MM.1S (cell line): ENCODE data around the gene UXS1.

ENCODE experiments used
- DNase-seq: peaks from one replicate; pipeline ENCODE4 v3.0.0-alpha.2; 2015
- H2AFZ ChIP-seq: fragments of 300-600 bp; sonication (generic); 2 replicates; pipeline ENCODE4 v1.6.0; 2016; ENCODE audit warnings: antibody characterized with exemption, low read length
- H3F3A ChIP-seq: fragments of 300-600 bp; sonication (generic); 2 replicates; pipeline ENCODE4 v1.6.1; 2016; ENCODE audit warnings: mild to moderate bottlenecking, antibody characterized with exemption, low read length, moderate library complexity, mixed read lengths; ENCODE audit not compliant: insufficient read depth
- H3K27ac ChIP-seq: fragments of 300-600 bp; sonication (generic); 2 replicates; pipeline ENCODE4 v1.5.1; 2016; ENCODE audit warnings: mild to moderate bottlenecking, low read length
- H3K27me3 ChIP-seq: fragments of 300-600 bp; sonication (generic); replicated peaks from 2 replicates; pipeline ENCODE4 v1.6.0; 2016; ENCODE audit warnings: low read length; ENCODE audit not compliant: insufficient read depth
- H3K36me3 ChIP-seq: fragments of 300-600 bp; sonication (generic); replicated peaks from 2 replicates; pipeline ENCODE4 v1.6.1; 2016; ENCODE audit warnings: mild to moderate bottlenecking, low read length, mixed read lengths; ENCODE audit not compliant: insufficient read depth
- H3K4me1 ChIP-seq: fragments of 300-600 bp; sonication (generic); 2 replicates; pipeline ENCODE4 v1.6.1; 2016; ENCODE audit warnings: low read length, mixed read lengths
- H3K4me2 ChIP-seq: fragments of 300-600 bp; sonication (generic); 2 replicates; pipeline ENCODE4 v1.6.0; 2016; ENCODE audit warnings: low read depth, low read length
- H3K4me3 ChIP-seq: fragments of 300-600 bp; sonication (generic); 2 replicates; pipeline ENCODE4 v1.5.1; 2016; ENCODE audit warnings: low read length, mixed read lengths
- H3K79me2 ChIP-seq: fragments of 300-600 bp; sonication (generic); 2 replicates; pipeline ENCODE4 v1.6.1; 2016; ENCODE audit warnings: mixed run types, low read length, mixed read lengths
- H3K9ac ChIP-seq: fragments of 300-600 bp; sonication (generic); 2 replicates; pipeline ENCODE4 v1.6.1; 2016; ENCODE audit warnings: low read length, mixed read lengths
- H3K9me2 ChIP-seq: fragments of 300-600 bp; sonication (generic); replicated peaks from 2 replicates; pipeline ENCODE4 v1.6.1; 2016; ENCODE audit warnings: mild to moderate bottlenecking, low read length, mixed read lengths; ENCODE audit not compliant: insufficient read depth
- H3K9me3 ChIP-seq: fragments of 300-600 bp; sonication (generic); replicated peaks from 2 replicates; pipeline ENCODE4 v1.6.1; 2016; ENCODE audit warnings: mild to moderate bottlenecking, low read length, mixed read lengths; ENCODE audit not compliant: insufficient read depth
- H4K20me1 ChIP-seq: fragments of 300-600 bp; sonication (generic); 2 replicates; pipeline ENCODE4 v1.6.1; 2016; ENCODE audit warnings: mild to moderate bottlenecking, low read length, moderate library complexity, mixed read lengths; ENCODE audit not compliant: insufficient read depth
- EZH2 ChIP-seq: fragments of 300-600 bp; sonication (generic); optimal IDR thresholded peaks from 2 replicates; pipeline ENCODE3; 2017; ENCODE audit warnings: low read depth, mild to moderate bottlenecking, antibody characterized with exemption, low read length, mixed read lengths
- EZH2phosphoT487 ChIP-seq: fragments of 300-600 bp; sonication (generic); IDR thresholded peaks from 2 replicates; pipeline ENCODE4 v1.6.1; 2018; ENCODE audit warnings: antibody characterized with exemption, low read length
- TF ChIP-seq, protein P1 (sequence below): fragments of 300-600 bp; sonication (generic); IDR thresholded peaks from 2 replicates; pipeline ENCODE4 v1.5.1; 2016; ENCODE audit warnings: antibody characterized with exemption, low read length, mixed read lengths

UXS1 gene

DNA sequence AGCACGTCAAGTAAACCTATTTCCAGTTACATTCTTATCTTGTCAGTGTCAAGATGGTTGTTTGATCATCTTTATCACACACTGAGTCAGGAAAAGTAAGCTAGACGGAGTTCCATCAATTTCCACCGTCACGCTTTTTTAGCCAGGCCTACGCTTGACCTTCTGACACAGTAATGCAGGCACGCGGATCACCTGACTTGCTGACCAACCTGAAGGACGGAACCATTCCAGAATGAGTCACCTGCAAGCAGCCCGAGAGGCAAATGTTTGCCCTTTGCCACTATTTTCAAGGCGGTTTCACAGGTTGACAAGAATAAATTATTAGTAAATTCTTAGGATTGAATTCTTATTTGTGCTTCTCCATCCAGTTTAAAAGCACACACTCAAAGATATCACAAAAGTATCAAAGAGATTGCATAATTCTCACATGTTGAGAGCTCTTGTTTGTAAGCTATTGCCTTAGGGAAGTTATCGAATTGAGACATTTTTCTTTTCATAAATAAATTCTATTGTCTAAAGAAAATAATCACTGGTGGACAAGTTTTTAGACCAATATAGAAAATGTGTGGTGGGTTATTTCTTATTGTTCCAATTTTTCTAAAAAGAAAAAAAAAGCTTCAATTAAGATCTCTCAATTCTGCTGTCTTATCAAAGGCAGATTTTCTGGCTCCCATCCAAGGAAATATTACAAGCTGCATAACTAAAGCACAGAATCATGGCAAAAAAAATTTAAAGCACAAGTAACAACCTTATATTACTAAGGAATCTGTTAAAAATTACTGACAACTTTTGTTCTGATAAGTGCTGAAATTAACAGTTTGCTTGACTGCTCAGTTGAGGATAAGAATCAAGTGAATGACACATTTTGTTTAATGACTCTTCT, 31.9 kb downstream of the UXS1 start:
- no peaks in the 10 kb centered on the region for H4K20me1 ChIP-seq
- DNase-seq, result no peak
- H3K36me3 ChIP-seq, result no peaks in the 10 kb centered on the region
- H3K27me3 ChIP-seq, result no peaks in the 10 kb centered on the region
- no peaks in the 10 kb centered on the region for H3F3A ChIP-seq
- H3K79me2 ChIP-seq, result no peaks in the 10 kb centered on the region
- no peak overlapping the region for H3K9ac ChIP-seq
- no peaks in the 10 kb centered on the region for H3K4me1 ChIP-seq
- H3K4me2 ChIP-seq, result no peak overlapping the region
- H3K9me3 ChIP-seq, result no peaks in the 10 kb centered on the region
- no peak for TF ChIP-seq EZH2
- TF ChIP-seq, protein P1, sequence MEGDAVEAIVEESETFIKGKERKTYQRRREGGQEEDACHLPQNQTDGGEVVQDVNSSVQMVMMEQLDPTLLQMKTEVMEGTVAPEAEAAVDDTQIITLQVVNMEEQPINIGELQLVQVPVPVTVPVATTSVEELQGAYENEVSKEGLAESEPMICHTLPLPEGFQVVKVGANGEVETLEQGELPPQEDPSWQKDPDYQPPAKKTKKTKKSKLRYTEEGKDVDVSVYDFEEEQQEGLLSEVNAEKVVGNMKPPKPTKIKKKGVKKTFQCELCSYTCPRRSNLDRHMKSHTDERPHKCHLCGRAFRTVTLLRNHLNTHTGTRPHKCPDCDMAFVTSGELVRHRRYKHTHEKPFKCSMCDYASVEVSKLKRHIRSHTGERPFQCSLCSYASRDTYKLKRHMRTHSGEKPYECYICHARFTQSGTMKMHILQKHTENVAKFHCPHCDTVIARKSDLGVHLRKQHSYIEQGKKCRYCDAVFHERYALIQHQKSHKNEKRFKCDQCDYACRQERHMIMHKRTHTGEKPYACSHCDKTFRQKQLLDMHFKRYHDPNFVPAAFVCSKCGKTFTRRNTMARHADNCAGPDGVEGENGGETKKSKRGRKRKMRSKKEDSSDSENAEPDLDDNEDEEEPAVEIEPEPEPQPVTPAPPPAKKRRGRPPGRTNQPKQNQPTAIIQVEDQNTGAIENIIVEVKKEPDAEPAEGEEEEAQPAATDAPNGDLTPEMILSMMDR, result no peak
- no peak for TF ChIP-seq EZH2phosphoT487
- H2AFZ ChIP-seq, result no peak overlapping the region
- H3K4me3 ChIP-seq, result no peak overlapping the region
- H3K9me2 ChIP-seq, result no peaks in the 10 kb centered on the region
- no peak overlapping the region for H3K27ac ChIP-seq

DNA sequence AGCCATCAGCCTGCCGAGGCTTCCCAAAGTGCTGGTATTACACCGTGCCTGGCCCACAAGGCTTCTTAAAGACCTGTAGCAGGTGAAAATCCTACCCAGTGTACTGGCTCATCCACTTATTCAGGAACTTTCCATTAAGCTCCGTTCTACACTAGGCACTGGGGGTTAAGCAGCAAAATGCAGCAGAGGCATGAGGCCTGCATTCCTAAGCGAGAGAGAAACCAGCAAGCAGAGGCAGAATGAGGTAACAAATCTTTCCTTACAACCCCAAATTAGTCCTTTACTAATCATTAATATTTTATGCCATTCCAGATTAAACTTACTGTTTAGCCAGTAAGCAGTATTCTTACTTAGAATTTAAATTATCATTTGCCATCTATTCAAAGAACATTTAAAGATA, 32.8 kb downstream of the UXS1 start:
- H4K20me1 ChIP-seq, result no peaks in the 10 kb centered on the region
- no peaks in the 10 kb centered on the region for H3K36me3 ChIP-seq
- TF ChIP-seq EZH2 (no peak), EZH2phosphoT487 (no peak)
- TF ChIP-seq, protein P1, result no peak
- H3K27ac ChIP-seq, result no peak overlapping the region
- no peaks in the 10 kb centered on the region for H3K4me1 ChIP-seq
- no peak overlapping the region for H2AFZ ChIP-seq
- H3K9me2 ChIP-seq, result no peaks in the 10 kb centered on the region
- H3K27me3 ChIP-seq, result no peaks in the 10 kb centered on the region
- H3K4me2 ChIP-seq, result no peak overlapping the region
- H3F3A ChIP-seq, result no peaks in the 10 kb centered on the region
- no peak overlapping the region for H3K9ac ChIP-seq
- H3K4me3 ChIP-seq, result no peak overlapping the region
- H3K9me3 ChIP-seq, result no peaks in the 10 kb centered on the region
- no peak for DNase-seq
- H3K79me2 ChIP-seq, result no peaks in the 10 kb centered on the region

DNA sequence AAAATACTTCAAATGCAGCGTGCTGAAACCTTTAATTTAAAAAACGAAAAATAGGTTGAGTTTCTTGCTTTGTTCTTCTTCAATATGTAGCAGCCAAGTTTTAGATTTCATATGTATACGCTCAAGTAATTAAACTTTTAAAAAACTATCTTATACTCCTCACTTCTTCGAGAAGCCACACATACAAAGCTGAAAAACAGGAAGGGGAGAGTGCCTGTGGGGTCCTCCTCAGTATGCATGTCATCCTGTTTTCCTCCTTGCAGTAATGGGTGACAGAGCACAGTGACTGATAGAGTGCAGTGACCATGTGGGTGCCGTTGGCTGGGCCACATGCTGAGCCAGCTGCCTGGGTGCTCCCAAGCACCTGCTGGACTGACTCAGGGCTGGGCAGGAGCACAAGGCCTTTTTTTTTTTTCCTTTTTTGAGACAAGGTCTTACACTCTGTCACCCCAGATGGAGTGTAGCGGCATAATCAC, 33.3 kb downstream of the UXS1 start:
- H3K4me3 ChIP-seq, result no peak overlapping the region
- no peaks in the 10 kb centered on the region for H3K9me3 ChIP-seq
- no peaks in the 10 kb centered on the region for H3K36me3 ChIP-seq
- H3K79me2 ChIP-seq, result no peaks in the 10 kb centered on the region
- H3K9me2 ChIP-seq, result no peaks in the 10 kb centered on the region
- no peaks in the 10 kb centered on the region for H3K4me1 ChIP-seq
- H3K27me3 ChIP-seq, result no peaks in the 10 kb centered on the region
- H2AFZ ChIP-seq, result no peak overlapping the region
- DNase-seq, result no peak
- no peaks in the 10 kb centered on the region for H4K20me1 ChIP-seq
- H3K4me2 ChIP-seq, result no peak overlapping the region
- H3K9ac ChIP-seq, result no peak overlapping the region
- no peaks in the 10 kb centered on the region for H3F3A ChIP-seq
- no peak overlapping the region for H3K27ac ChIP-seq
- TF ChIP-seq EZH2 (no peak), EZH2phosphoT487 (no peak)
- TF ChIP-seq, protein P1, result no peak
